Tibial nerve (tissue), 3 donors: ENCODE results near the gene PJVK.

Experiments
- CTCF ChIP-seq, 5 experiments: fragments of 200-600 bp in 3 of 5; fragments of 450-650 bp in 2 of 5; sonication (generic) in 3 of 5; IDR thresholded peaks; one replicate each; pipeline ENCODE4 v1.5.1; 2016 to 2019; ENCODE audit warnings: antibody characterized with exemption in 5 of 5, mild to moderate bottlenecking in 3 of 5, moderate library complexity in 2 of 5
- POLR2A ChIP-seq, 2 donors: fragments of 450-650 bp; IDR thresholded peaks; one replicate each; pipeline ENCODE4 v1.6.1; 2017; ENCODE audit warnings: antibody characterized with exemption in 2 of 2, mild to moderate bottlenecking in 2 of 2, moderate library complexity in 2 of 2

- no peak for TF ChIP-seq CTCF (IDR thresholded peaks at IDR 0.05)
- no peak for TF ChIP-seq POLR2A (IDR thresholded peaks at IDR 0.05)
Observed at GRCh38 chr2:178449700-178450523, 1.3 kb upstream of the PJVK start.
